ENCODE results near the gene AMOT.

Gene AMOT

GRCh38 chrX:112738347-112739033 lies 102.1 kb downstream of the AMOT start:
- peak; percentile 7 for DNase-seq (ENCODE audit: low read depth)

GRCh38 chrX:112736310-112736709 lies 104.3 kb downstream of the AMOT start:
- DNase-seq (ENCODE audit: low read depth): no peak

- DNase-seq (ENCODE audit: low read depth): no peak
Observed at GRCh38 chrX:112735147-112735546, 105.5 kb downstream of the AMOT start.

GRCh38 chrX:112734290-112734689 lies 106.3 kb downstream of the AMOT start:
- no peak for DNase-seq (ENCODE audit: low read depth)

GRCh38 chrX:112731793-112732192 lies 108.8 kb downstream of the AMOT start:
- no peak for DNase-seq (ENCODE audit: low read depth)
